Measurements from ENCODE around the gene VARS1.

GRCh38 chr6:31813465-31813849, 17.9 kb upstream of the VARS1 start:
- TF ChIP-seq ELF4 (IDR thresholded peaks at IDR 0.05) (no peak), LEF1 (IDR thresholded peaks at IDR 0.05; ENCODE audit: borderline replicate concordance) (no peak)
